D721Med (cell line): Measurements from ENCODE around the gene XIRP1.
A peak's percentile ranks its signal among the peaks of the same experiment; 100 is the strongest.
"Not testable (repeated sequence)": the region's sequence is repeated elsewhere in the genome, so short reads cannot be mapped to it uniquely, and the experiment has no call there.

Experiments used
- DNase-seq: peaks from one replicate; pipeline ENCODE4 v3.0.0; 2011; ENCODE audit warnings: low spot score; ENCODE audit not compliant: insufficient read length
- FAIRE-seq: peaks from 2 replicates; lab custom pipeline; 2011; peaks lifted over from hg19 to GRCh38; lab: Jason Lieb, UNC
- CTCF ChIP-seq: IDR thresholded peaks from 2 replicates; pipeline ENCODE4 v1.5.1; 2012; ENCODE audit warnings: mild to moderate bottlenecking, control low read depth; ENCODE audit not compliant: insufficient read depth; ENCODE audit errors: missing control alignments

XIRP1 gene

GRCh38 chr3:39228496-39228895 lies 36.1 kb upstream of the XIRP1 start:
- DNase-seq (no peak), FAIRE-seq (no peak)
- no peak for TF ChIP-seq CTCF

GRCh38 chr3:39227596-39227995 lies 35.2 kb upstream of the XIRP1 start:
- not testable (repeated sequence) for FAIRE-seq

GRCh38 chr3:39226106-39226741 lies 33.8 kb upstream of the XIRP1 start:
- no peak for TF ChIP-seq CTCF
- DNase-seq (no peak), FAIRE-seq (no peak)

More at GRCh38 chr3:39227596-39227995, 35.2 kb upstream of the XIRP1 start:
- not testable (repeated sequence) for DNase-seq

GRCh38 chr3:39224288-39224687 lies 31.9 kb upstream of the XIRP1 start:
- FAIRE-seq (no peak), DNase-seq (no peak)
- TF ChIP-seq CTCF: peak; percentile 10

GRCh38 chr3:39222939-39223338 lies 30.5 kb upstream of the XIRP1 start:
- TF ChIP-seq CTCF: no peak
- no peak for DNase-seq
- no peak for FAIRE-seq

GRCh38 chr3:39222462-39222861 lies 30.1 kb upstream of the XIRP1 start:
- FAIRE-seq: no peak
- no peak for DNase-seq
- TF ChIP-seq CTCF: no peak

GRCh38 chr3:39221141-39221530 lies 28.7 kb upstream of the XIRP1 start:
- no peak for TF ChIP-seq CTCF
- DNase-seq: no peak
- no peak for FAIRE-seq
